Measurements from ENCODE around the gene ZFYVE1.

DNA sequence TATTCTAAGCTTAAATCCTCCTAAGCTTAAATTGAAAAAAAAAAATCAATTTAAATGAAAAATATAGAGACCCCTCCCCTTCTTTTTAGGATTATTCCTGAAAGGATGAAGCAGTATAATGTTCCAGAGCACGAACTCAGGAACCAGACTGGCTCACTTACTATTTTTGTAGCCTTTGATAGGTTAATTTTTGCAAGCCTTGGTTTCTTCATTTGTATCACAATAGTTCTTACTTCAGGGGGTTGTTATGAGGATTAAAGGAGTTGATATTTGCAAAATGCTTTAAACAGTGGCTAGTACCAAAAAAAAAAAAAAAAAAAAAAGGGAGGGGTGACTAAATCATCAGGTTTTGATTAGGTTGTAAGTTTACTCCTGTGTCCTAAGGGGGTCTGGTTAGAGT, 28.3 kb upstream of the ZFYVE1 start:
- no peak for TF ChIP-seq REST (IDR thresholded peaks at IDR 0.05)
- TF ChIP-seq, protein P1, sequence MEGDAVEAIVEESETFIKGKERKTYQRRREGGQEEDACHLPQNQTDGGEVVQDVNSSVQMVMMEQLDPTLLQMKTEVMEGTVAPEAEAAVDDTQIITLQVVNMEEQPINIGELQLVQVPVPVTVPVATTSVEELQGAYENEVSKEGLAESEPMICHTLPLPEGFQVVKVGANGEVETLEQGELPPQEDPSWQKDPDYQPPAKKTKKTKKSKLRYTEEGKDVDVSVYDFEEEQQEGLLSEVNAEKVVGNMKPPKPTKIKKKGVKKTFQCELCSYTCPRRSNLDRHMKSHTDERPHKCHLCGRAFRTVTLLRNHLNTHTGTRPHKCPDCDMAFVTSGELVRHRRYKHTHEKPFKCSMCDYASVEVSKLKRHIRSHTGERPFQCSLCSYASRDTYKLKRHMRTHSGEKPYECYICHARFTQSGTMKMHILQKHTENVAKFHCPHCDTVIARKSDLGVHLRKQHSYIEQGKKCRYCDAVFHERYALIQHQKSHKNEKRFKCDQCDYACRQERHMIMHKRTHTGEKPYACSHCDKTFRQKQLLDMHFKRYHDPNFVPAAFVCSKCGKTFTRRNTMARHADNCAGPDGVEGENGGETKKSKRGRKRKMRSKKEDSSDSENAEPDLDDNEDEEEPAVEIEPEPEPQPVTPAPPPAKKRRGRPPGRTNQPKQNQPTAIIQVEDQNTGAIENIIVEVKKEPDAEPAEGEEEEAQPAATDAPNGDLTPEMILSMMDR (IDR thresholded peaks at IDR 0.05) = no peak
- TF ChIP-seq POLR2A (IDR thresholded peaks at IDR 0.05; ENCODE audit: low read length) = no peak
- no peak for TF ChIP-seq BHLHE40 (IDR thresholded peaks at IDR 0.05; ENCODE audit: low read depth, low read length)
- no peak for TF ChIP-seq ZSCAN20 (CRISPR knock-in tag; IDR thresholded peaks at IDR 0.05)
- TF ChIP-seq RAD21 (conservative IDR thresholded peaks at IDR 0.05 in 1 of 2, IDR thresholded peaks at IDR 0.05 in 1 of 2) = no peak
- no peak for TF ChIP-seq NR3C1 (IDR thresholded peaks at IDR 0.05)
- TF ChIP-seq MAX (IDR thresholded peaks at IDR 0.05) = no peak
- no peak for TF ChIP-seq ESRRA (IDR thresholded peaks at IDR 0.05; ENCODE audit: borderline replicate concordance, low read length)
- no peak for TF ChIP-seq NPAS2 (CRISPR knock-in tag; IDR thresholded peaks at IDR 0.05; ENCODE audit: borderline replicate concordance)
- no peak for TF ChIP-seq JUN (IDR thresholded peaks at IDR 0.05)
- TF ChIP-seq RNF2 (IDR thresholded peaks at IDR 0.05; ENCODE audit: borderline replicate concordance, low read depth) = no peak
- TF ChIP-seq PHF8 (IDR thresholded peaks at IDR 0.05; ENCODE audit: borderline replicate concordance, low read depth) = no peak

All from A549 (cell line).